GM19397 (cell line): ENCODE data around the gene MAP3K7.
"Not testable (repeated sequence)": the region's sequence is repeated elsewhere in the genome, so short reads cannot be mapped to it uniquely, and the experiment has no call there.

Experiments
- ATAC-seq: cut with Tn5 transposase; IDR thresholded peaks from one replicate; pipeline ENCODE4 v1.9.1; 2021; ENCODE audit warnings: mild to moderate bottlenecking, moderate library complexity; ENCODE audit not compliant: unreplicated experiment

MAP3K7 gene

GRCh38 chr6:90578894-90579549 is 7.8 kb downstream of the MAP3K7 start:
- no peak for ATAC-seq

DNA sequence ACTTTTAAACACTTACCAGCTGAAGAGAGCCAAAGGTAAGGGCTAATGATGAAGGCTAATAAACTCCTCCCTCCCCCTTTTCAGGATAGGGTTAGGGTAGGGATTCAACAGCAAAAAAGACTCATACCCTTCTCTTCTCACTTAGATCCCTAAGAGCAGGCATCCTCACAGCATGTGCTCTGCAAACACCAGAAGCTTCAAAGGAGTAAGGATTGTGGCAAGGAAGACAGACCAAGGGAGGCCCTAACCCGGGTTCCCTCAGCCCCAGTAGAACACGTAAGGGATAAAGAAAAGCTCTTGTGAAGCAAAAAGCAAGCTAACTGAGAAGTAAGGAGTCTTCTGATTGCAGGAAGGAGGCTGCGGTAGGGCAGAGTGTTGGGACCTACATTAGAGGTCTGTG is 11.6 kb downstream of the MAP3K7 start:
- no peak for ATAC-seq

DNA sequence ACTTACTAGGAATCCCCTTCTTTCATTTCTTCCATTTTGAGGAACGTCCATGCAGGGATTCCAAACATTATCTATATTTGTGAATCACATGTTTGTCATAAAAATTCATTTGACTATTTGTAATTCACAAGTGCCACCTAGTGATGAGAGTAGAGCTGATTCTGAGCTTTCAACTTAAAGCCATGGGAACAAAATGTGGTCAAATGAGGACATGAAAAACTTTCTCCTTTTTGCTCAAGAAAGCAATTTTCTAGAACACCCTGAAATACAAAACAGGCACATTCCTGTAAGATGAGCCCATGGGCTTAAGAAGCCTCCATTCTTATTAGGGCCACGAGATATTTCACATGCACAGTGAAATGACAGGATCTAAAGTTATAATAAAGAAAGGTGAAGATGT is 12.3 kb downstream of the MAP3K7 start:
- no peak for ATAC-seq

GRCh38 chr6:90573624-90574023 is 13.2 kb downstream of the MAP3K7 start:
- no peak for ATAC-seq

- ATAC-seq, result no peak
Observed at GRCh38 chr6:90572856-90573255, 14.0 kb downstream of the MAP3K7 start.

- ATAC-seq, result no peak
Observed at GRCh38 chr6:90569223-90569622, 17.6 kb downstream of the MAP3K7 start.

DNA sequence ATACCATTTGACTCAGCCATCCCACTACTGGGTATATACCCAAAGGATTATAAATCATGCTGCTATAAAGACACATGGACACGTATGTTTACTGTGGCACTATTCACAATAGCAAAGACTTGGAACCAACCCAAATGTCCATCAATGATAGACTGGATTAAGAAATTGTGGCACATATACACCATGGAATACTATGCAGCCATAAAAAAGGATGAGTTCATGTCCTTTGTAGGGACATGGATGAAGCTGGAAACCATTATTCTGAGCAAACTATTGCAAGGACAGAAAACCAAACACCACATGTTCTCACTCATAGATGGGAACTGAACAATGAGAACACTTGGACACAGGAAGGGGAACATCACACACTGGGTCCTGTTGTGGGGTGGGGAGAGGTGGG is 19.2 kb downstream of the MAP3K7 start:
- not testable (repeated sequence) for ATAC-seq

GRCh38 chr6:90562341-90562740 is 24.5 kb downstream of the MAP3K7 start:
- ATAC-seq, result not testable (repeated sequence)

DNA sequence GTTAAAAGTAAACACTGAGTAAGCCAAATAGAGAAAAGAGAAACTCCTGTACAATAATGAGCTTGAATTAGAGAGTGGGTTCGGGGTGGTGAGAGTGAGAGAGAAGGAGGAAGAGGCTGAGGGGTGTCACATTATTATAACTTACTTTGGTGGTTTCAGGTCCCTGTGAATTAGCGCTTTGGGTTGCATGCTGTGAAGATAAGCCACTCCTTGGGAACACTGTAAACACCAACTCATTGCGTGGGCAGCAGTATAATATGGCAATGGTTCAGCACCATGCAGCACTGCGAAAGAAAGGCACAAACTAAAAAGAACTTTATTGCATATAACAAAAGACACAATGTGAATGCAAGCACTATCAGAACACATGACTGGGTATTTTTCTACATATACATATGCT is 26.9 kb downstream of the MAP3K7 start:
- ATAC-seq, result no peak

- no peak for ATAC-seq
Observed at GRCh38 chr6:90557006-90557405, 29.9 kb downstream of the MAP3K7 start.

- no peak for ATAC-seq
Observed at GRCh38 chr6:90547991-90548390, 38.9 kb downstream of the MAP3K7 start.

DNA sequence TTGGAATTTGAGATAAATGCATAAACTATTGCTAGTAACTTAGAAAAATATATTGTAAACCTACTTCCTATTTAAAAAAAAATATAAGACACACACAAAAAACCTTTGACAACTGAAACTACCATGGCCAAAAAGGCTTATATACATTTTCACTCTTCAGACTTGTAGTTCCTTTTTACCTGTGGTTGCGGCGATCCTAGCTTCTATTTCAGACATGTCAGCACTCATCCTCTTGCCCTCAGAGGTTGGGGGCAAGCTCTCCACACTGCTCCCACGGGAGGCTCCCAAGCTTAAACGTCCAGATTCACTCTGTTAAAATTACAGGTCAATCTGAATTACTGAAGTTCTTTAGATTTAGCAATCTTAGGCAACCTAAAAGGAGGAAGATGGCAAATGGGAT is 39.8 kb downstream of the MAP3K7 start:
- ATAC-seq, result no peak

DNA sequence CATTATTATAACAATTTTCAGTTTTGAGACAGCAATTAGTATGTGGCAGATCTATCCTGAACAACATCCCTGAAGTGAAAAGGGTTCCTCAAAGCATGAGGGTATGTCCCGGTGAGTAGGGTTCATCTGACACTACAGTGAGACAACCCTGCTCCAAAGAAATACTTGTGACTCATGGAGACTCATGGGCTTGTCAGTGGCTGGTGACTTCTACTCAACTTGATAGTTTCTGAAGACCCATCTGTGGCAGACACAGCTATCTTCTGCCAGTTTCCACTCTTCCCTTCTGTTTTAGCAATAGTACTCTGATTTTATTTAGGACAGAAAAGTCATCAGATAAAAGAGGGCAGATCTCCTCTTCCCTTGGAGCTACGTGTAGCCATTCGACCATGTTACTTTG is 41.4 kb downstream of the MAP3K7 start:
- no peak for ATAC-seq

DNA sequence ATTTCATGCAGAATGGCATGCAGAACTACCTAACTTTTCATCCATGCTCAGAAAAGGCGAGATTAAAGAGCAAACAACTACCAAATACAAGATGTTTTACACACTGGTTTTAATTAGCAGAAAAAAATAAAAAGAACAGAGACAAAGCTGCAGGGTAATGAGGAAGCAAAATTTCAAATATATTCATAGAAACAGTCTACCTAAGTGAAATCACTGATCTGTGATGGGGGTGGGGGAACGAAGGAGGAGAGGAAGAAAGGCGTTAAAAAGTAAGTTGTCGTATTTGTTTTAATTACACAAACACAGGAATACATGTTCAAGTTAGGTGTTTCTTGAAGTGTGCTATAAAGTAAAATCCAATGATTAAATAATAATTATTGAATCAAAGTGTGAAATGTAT is 42.1 kb downstream of the MAP3K7 start:
- ATAC-seq, result no peak

DNA sequence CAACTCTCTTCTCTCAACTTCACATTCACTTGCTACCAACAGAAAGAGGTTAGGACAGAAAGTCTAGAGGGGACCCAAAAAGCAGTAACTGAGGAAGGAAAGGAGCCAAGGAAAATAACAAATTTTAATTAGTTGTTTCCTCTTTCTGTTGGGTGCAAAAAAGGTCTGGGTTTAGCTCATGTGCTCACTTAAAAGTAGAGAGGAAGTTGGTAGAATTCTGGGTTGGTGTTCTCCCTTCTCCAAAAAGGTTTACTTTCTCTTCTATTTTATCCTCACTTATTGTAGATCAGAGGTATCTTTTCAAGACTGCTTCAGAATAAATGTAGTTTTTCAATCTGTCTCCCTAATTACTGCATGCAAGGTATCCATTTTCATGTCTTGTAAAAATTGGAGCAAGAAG is 42.8 kb downstream of the MAP3K7 start:
- no peak for ATAC-seq

- no peak for ATAC-seq
Observed at GRCh38 chr6:90541221-90541620, 45.7 kb downstream of the MAP3K7 start.

DNA sequence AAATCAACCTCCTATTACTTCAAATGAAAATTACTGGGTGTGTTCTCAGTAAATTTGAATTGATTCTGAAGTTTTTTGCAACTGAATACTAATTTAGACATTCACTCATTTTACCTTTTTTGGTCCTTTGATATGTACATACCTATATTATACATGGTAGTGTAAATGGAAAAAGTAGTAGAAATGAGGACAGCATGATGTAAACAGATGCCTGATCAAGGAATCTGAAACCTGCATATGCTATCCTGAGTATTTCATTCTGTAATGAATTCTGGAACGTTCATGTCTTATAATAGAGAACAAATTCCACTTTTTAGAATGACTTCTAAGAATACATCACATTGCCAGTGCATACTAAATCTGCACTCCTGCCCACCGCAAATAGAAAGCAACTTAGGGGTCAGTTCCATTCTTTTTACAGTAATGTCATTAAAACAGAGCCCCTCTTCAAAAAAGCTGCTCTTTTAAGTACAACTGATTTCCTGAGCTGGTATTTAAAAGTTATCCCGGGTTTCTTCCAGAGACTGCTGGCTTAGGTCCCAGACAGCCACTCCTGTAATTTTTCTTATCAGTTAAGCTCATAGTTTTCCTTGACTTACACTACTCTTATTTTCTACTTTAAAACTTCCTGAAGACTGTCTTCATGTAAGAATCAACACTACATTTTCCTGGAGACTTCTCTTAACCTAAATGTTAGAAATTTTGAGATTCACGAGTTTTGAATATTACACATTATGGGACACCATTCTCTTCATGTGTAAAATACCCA is 48.4 kb downstream of the MAP3K7 start:
- ATAC-seq, result no peak

GRCh38 chr6:90537723-90538258 is 49.1 kb downstream of the MAP3K7 start:
- ATAC-seq, result no peak

- ATAC-seq, result no peak
Observed at GRCh38 chr6:90537027-90537426, 49.8 kb downstream of the MAP3K7 start.

GRCh38 chr6:90536520-90536919 is 50.4 kb downstream of the MAP3K7 start:
- no peak for ATAC-seq

DNA sequence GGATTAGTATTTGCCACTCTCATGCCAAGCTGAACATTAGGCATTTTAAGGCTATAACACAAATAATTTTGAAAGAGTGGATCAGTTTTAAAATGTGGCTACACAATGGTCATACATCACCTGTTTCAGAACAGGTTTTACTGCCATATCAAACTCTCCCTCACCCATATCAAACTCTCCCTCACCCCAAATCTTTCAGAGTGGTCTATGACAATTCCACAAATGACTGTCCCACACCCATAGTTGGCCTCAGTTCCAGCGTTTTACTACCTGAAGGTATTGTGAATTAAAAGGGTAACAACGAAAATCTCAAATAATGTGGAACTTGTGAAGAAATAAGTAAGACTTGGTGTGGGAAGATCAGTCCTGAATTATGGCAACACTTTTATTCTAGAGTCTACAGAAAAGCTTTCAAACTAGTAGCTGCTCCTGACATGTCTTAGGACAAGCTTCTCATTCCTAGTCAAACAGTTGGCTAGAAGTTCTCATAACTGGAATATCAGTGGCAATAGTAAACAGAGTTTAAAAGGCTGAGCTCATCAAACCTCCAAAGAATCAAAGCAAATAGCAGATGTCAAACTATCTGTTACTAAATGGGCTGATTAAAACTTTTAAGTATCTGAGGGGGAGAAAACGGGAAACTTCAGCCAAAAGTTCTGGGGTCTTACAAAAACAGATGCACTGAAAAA is 52.4 kb downstream of the MAP3K7 start:
- no peak for ATAC-seq
